GM18508 (cell line): Measurements from ENCODE around the gene PCCA.
"Not testable (repeated sequence)": the region's sequence is repeated elsewhere in the genome, so short reads cannot be mapped to it uniquely, and the experiment has no call there.

ENCODE experiments used
- ATAC-seq: cut with Tn5 transposase; IDR thresholded peaks from one replicate; pipeline ENCODE4 v1.9.1; 2021; ENCODE audit warnings: moderate number of reproducible peaks; ENCODE audit not compliant: insufficient read depth, unreplicated experiment

PCCA gene

DNA sequence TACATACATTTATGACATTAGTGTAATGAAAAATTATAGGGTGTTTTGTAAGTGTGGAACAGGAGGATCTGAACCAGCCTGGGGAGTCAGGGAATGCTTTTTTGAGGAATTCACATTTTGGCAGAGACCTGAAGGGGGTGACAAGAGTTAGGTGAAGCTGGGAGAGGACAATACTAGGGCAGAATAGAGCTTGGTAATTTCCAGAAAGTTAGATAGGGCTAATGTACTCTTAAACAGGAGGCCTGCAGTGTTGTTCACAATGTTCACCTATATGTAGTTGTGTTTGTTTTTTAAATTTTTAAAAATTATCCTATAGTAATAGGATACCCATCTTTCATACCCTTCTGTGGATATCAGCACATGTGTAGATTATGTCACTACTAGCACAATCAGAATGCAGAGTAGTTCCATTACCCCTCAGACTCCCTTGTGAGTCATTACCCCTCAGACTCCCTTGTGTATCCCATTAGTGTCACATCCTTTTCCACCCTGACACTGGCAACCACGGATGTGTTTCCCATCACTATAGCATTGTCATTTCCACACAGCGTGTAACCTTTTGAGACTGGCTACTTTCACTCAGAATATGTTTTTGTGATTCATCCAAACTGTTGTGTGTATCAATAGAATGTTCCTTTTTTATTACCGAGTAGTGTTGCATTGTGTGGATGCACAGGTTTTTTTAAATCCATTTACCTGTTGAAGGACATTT, 43.1 kb downstream of the PCCA start:
- ATAC-seq, result no peak

DNA sequence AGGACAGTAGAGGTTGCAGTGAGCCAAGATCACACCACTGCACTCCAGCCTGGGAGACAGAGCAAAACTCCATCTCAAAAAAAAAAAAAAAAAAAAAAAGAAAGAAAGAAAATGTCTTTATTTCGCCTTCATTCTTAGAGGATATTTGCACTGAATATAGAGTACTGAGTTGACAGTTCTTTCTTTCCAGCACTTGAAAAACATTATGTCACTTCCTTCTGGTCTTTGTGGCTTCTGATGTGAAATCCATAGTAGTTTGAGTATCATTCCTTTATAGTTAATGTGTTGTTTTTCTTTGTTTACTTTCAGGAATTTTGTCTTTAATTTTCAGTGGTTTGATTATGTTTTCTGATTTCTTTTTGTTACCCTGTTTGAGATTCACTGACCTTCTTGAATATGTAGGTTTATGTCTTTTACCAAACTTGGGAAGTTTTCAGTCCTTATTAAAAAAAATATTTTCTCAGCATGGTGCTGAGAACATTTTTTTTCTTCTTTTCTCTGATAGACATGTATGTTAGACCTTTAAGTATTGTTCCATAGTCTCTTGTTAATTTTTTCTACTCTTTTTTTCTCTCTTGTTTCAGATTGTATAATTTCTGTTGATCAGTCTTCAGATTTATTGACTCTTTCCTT, 50.1 kb downstream of the PCCA start:
- ATAC-seq, result no peak

DNA sequence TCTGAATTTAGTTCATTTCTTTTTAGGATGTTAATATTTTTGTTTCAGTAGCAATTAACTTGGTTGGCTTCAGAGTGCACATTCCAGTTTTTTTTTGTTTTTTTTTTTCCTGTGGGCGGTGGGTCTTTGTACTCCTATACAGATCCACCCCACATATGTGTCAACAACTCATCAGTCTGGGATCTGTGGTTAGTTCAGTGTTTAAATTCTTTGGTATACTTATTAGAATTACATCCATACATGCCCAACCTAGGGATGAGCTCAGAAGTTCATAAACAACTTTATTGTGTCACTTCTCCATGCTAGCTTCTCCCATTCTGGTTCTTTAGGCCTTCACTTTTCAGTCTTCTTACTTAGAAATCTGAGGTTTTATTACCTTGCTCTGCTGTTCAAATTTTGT, 50.9 kb downstream of the PCCA start:
- ATAC-seq, result no peak

DNA sequence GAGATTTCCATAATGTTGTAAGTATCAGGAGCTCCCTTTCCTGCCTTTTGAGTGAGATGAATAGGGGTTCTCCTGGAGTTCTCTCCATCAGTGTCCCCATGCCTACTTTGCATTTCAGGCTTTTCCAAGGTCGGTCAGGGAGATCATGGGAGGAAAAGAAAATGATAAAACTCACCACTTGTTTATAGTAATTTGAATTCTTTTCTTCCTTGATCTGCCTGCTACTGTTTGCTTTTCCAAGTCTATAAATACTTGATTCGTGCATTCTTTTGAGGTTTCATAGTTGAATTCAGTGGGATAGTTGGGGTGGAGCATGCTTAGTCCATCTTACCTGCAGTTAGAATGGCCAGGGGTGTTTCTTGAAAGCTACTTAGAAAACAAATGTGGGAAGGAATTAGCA, 51.5 kb downstream of the PCCA start:
- no peak for ATAC-seq

DNA sequence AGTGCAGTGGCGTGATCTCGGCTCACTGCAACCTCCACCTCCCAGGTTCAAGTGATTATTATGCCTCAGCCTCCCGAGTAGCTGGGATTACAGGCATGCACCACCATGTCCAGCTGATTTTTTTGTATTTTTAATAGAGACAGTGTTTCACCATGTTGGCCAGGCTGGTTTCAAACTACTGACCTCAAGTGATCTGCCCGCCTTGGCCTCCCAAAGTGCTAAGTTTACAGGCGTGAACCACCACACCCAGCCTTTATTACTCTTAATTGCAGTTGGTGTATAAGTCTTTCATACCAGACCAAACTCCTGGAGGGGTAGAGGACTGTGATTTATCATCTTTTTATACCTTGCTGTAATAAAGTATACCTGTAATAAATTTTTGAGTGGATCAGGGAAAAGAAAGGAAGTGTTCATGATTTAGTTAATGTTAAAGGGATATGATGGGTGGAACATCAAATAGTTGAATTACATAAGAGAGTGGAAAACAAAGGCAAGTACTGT, 52.6 kb downstream of the PCCA start:
- not testable (repeated sequence) for ATAC-seq

DNA sequence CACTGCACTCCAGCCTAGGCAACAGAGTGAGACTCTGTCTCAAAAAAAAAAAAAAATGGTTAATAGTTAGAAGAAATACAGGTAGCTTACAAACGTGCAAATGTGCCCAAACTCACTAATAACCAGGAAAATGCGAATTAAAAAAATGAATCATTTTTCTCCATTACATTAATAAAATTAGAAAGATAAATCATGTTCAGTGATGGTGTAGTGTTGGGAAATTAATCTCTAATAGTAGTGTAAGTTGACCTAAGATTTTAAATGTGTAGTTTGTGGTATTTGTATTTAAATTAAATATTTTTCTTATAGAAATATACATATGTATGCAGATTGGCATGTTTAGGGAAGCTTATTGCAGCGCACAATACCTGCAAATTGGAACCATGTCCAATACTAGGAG, 57.6 kb downstream of the PCCA start:
- no peak for ATAC-seq

DNA sequence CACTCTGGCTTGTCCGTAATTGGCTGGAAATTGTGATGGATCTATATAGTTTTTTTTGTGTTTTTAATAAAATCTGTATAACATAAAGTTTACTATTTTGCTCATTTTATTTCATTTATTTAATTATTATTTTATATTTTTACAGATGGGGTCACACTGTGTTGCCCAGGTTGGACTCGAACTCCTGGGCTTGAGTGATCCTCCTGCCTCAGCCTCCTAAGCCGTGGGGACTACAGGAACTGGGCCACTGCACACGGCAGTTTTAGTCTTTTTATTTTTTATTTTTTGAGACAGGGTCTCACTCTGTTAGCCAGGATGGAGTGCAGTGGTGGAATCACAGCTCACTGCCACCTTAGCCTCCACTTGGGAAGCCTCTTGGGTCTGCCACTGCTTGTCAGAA, 58.9 kb downstream of the PCCA start:
- ATAC-seq, result no peak

DNA sequence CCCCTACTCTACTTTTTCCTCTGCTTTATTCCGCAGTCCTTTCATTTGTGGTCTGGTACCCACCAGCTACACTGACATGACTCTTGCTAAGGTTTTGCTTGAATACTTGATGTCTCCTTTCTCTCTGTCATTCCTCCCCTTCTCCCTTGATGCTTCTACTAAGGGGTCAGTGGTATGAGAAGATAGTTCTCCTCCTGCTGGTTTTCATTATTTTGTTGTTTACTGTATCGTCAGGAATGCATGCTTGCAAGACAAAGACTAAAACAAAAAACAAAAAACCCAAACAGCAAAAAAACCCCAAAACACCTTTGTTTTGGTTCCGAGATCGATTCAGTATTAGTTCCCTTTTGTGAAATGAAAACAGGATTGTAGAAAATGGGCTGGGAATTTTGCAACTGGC, 59.5 kb downstream of the PCCA start:
- ATAC-seq, result no peak

DNA sequence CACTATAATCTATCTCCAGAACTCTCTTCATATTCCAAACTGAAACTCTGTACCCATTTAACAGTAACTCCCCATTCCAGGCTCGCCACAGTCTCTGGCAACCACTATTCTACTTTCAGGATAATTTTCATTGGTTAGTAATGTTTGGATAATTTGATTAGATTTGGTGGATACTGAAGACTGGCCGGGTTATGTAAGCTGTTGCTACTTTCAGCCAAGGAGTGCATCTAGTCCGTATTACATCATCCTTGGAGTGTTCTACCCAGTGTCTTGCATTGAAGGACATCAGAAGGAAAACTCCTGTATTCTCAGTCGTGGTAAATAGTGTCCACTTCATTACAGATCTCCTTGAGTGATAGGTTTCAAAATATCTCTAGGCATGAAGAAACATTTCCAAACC, 60.5 kb downstream of the PCCA start:
- no peak for ATAC-seq

DNA sequence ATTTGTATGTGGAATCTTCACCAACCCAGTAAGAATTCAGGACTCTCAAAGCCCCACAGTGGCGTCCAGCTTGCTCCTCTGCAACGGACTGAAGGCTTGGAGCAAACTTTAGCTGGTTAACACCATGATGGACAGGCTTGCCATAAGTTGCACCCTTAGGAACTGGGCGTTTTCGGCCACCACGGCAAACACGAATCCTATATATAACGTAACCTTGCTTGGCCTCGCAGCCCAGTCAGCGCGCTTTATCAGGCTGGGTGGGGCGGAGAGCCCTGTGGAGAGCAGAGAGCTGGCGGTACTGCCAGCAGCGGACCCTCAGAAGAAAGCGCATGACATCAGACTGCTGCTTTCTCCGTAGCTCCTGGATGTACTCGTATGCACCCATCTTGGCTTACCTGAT, 61.8 kb downstream of the PCCA start:
- not testable (repeated sequence) for ATAC-seq

DNA sequence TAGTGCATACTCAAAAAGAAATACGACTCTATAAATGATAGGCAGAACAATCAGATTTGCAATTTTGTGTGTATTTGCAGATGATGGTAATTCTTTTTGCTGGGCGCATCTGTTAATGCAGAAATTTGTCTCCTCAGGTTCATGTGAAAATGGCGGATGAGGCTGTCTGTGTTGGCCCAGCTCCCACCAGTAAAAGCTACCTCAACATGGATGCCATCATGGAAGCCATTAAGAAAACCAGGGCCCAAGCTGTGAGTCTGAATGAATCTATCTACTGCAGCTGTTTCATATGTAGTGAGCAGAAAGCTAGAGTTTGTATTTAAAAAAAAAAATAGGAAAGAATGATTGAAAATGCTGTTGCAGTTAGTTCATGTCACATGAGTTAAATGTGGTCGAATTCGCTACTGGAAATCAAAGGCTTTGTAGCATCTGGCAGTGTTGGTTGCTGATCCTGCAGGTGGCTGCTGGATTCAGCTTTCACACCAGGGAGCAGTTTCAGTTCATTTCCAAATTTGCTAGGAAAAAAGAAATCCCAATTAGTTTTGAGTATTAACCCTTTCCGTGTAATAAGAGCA, 66.0 kb downstream of the PCCA start:
- ATAC-seq, result no peak

DNA sequence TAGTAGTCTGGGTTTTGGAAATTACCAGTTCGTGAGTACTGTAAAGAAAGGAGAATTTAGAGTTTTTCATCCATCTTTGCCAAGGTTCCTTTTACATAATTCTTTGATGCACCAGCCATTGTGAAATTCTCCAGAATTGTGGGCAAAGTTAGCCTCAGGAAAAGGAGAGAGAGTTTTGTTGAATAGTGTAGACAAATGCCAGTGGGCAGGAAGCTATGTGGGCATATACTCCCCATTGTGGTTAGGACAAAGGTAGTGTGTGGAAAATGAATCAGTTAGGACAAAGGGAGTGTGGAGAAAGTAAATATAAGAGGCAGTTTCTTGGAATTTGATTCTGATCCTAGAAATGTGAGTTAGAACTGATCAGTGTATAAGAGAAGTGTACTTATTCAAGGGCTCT, 67.9 kb downstream of the PCCA start:
- no peak for ATAC-seq

DNA sequence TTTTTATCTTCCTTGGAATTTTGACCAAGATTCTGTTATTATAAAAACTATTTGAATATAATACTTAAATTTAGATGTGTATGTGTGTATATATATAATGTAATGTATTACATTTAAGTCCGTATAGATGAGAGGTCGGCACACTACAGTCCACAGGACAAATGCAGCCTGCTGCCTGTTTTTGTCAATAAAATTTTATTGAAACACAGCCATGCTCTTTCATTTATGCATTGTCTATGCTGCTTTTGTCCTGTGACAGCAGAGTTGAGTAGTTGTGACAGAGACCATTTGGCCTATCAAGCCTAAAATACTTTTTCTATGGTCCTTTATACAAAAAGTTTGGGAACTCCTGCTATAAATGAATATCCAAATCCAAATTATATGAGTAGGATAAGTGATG, 69.7 kb downstream of the PCCA start:
- no peak for ATAC-seq

DNA sequence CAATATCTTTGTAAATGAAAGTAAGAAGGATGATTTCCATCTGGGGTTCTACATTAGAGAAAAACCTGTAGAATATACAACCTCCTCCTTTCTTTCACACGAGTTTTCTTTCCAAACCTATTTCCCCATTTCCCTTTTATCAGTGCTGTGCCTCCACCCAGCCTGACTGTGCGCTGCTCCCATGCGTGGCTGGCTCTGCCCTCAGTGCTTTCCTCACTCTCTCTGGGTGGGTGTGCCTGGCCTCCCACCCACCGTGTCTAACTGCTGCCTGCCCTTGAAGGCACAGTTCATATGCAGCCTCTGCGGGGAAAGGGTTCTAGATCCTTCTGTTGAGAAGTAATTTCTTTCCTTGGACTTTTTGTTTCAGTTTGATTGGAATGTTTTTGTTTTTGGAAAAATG, 70.7 kb downstream of the PCCA start:
- no peak for ATAC-seq

DNA sequence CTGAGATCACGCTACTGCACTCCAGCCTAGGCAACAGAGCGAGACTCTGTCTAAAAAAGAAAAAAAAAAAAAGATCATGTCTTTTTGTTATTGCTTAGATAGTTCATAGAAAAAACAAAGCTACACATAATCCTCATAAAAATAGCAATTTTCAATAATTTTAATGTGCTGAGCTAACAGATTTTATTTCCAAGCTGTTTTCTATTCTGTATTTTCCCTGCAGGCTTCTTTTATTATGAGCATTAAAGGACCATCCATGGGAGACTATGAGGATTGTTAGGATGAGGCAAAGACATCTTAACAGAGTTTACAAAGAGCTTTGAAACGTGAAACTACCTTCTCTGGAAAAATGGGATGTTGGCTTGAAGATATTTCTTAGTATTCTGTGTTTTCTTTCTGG, 71.6 kb downstream of the PCCA start:
- no peak for ATAC-seq

DNA sequence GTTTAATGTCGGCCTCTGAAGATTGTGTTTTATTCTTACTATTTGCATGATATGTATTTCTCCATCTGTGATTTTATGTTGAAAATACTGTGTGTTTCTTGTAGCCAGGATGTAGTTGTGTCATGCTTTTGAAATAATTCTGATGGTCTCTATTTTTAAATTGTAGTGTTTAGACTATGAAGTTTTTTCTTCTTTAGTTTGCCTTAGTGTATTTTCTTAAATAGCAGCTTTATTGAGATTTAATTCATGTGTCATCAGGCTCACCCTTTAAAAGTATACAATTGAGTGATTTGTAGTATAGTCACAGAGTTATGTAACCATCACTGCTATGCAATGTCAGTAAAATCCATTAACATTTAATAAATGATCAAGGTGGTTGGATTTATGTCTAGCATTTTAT, 74.5 kb downstream of the PCCA start:
- no peak for ATAC-seq

DNA sequence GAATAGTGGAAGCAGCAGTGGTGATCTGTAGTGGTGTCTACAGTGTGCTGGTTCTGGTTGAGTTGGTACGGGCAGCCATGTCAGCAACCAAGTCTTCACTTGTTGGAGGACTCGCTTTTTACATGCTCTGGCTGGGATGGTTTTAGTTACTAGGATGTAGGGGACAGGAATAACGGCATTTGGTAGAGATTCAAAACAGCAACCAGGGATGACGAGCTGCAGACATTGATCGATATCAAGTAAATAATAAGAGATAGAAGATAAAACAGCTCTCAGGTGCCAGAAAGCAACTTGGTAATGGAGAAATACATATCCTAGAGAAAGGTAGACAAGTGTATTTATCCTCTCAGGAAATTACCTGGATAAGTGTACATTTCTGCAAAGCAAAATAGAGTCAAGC, 84.3 kb downstream of the PCCA start:
- ATAC-seq, result no peak

DNA sequence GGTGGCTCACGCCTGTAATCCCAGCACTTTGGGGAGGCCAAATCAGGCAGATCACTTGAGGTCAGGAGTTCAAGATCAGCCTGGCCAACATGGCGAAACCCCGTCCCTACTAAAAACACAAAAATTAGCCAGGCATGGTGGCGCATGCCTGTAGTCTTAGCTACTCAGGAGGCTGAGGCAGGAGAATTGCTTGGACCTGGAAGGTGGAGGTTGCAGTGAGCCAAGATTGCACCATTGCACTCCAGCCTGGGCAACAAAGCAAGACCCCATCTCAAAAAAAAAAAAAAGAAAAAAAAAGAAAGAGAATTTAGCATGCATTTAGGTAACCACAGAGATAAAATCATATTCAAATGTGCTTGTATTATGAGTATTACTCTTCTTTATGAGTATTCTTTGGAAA, 85.6 kb downstream of the PCCA start:
- ATAC-seq, result not testable (repeated sequence)

DNA sequence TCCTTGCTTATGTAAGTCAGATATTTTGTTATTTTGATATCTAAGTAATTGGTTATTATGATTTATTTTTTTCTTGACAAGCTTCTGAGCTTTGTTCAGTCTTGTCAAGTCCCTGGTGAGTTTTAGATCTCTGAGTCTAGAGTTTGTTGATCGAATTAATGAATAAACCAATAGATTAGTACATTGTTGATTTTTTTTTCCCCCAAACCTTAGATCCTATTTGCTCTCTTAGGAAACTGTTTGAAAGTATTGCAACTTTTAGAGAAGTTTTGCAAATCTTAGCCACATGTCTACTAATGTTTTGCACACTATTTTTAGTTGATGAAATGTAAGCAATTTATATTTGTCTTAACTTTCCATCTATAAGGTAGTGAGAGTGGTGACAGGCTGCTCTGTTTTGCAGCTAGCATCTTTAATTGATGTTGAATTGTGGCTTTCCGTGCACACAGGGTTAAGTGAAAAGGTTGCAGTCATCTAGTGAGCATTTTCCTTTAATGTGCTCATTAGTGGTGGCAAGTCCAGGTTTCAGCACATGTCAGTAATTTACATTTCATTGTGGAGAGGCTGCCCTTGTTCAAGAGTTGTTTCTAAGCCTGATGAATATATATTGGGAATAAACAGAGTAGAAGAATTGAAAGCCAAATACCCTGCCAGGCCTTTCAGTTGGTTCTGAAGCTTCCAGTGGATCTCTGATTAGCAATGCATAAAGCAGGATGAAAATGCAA, 86.3 kb downstream of the PCCA start:
- no peak for ATAC-seq

DNA sequence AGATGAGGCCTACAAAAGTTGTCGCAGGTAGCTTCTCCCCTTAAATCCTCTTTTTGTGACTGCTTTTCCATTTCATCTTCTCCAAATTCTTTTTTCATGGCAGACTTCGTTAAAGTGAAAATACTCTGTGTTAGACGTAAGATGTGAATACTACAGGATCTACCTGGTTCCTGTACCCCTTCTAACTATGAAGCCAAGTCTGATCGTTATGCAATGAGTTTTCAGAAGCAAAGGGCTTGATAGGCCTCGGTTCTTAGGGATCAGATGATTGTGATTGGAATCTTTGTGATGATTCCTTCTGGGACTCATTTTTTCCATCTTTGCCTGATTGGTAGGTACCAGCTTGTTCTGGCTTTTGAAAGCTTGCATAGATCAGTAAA, 86.9 kb downstream of the PCCA start:
- ATAC-seq, result no peak

DNA sequence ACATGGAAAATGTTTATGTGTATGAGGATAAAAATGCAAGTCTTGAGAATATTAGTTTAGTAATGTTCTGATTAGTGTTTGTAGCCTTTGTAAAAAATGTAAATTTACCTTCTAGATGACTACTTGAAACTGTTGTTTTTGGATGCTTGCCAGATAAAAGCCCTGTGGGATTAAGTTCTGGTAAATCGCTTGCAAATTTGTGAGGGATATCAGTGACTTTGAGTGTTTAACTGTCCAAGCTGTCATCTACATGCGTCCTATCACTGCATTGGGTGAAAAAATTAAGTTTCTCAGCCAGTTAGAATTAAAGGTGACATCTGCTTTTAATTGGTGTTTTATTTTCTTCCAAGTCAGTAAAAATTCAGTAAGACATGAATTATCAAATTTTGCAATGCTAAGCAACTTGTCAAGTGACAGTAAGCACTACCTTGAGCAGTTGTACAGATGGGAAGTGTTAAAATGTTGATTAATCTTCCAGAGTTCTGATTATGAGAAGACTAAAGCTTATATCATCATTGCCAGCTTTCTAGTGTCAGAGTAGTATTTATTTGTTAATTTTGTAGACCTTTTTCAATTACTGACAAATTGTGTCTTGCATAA, 88.0 kb downstream of the PCCA start:
- no peak for ATAC-seq
